Naive thymus-derived CD4-positive, alpha-beta T cell (primary cell): ENCODE data around the gene AFG3L2. TPM values are rescaled to one million over a fixed set of nuclear protein-coding genes. Genes with fewer than 3 reads are reported as not detected.

Experiments used
- ATAC-seq: fragments of 150-1000 bp; cut with Tn5 transposase; 2 replicates; pipeline ENCODE4 v1.10.0; 2021; ENCODE audit warnings: mild to moderate bottlenecking, moderate library complexity
- CTCF ChIA-PET: fragments of 350-600 bp; sonication (Branson Sonifier 250); formaldehyde crosslinking; loops from one replicate; lab custom pipeline; 2021; ENCODE audit warnings: antibody characterized with exemption; lab: Charles Lee
- POLR2A ChIA-PET: fragments of 350-600 bp; sonication (Branson Sonifier 250); formaldehyde crosslinking; loops from one replicate; lab custom pipeline; 2021; ENCODE audit warnings: antibody characterized with exemption, inconsistent platforms; lab: Charles Lee
- DNase-seq, 9 donors: peaks; one replicate each; pipeline versions ENCODE4 v3.0.0 to v3.0.0-alpha.2; 2020 to 2022; ENCODE audit warnings: mixed read lengths in 1 of 9
- H3K27ac ChIP-seq: one replicate; pipeline ENCODE4 v1.7.0; 2013; ENCODE audit warnings: mild to moderate bottlenecking, low read depth, low read length, moderate library complexity
- H3K27me3 ChIP-seq, 2 donors: one replicate each; pipeline ENCODE4 v1.7.0; 2013; ENCODE audit warnings: low read length in 2 of 2, mild to moderate bottlenecking in 2 of 2, moderate library complexity in 2 of 2; ENCODE audit not compliant: control insufficient read depth in 2 of 2, insufficient read depth in 2 of 2
- H3K36me3 ChIP-seq, 3 experiments: 1 replicate in 2 of 3; 2 replicates in 1 of 3; pipeline ENCODE4 v1.7.0; 2013; ENCODE audit warnings: low read length in 3 of 3, mild to moderate bottlenecking in 3 of 3, moderate library complexity in 1 of 3; ENCODE audit not compliant: insufficient read depth in 3 of 3, control insufficient read depth in 2 of 3
- H3K4me1 ChIP-seq, 2 donors: one replicate each; pipeline ENCODE4 v1.7.0; 2013; ENCODE audit warnings: low read length in 2 of 2, mild to moderate bottlenecking in 2 of 2, moderate library complexity in 1 of 2; ENCODE audit not compliant: control insufficient read depth in 2 of 2, insufficient read depth in 2 of 2
- H3K4me3 ChIP-seq: 2 replicates; pipeline ENCODE4 v1.7.0; 2013; ENCODE audit warnings: mild to moderate bottlenecking, low read length
- H3K9me3 ChIP-seq, 3 experiments: 1 replicate in 2 of 3; 2 replicates in 1 of 3; pipeline ENCODE4 v1.7.0; 2013; ENCODE audit warnings: low read length in 3 of 3; ENCODE audit not compliant: control insufficient read depth in 2 of 3
- H3K27ac Mint-ChIP-seq, 9 donors: one replicate each; pipeline ENCODE4 v1.8.0; 2020 to 2022; ENCODE audit warnings: mixed read lengths in 9 of 9, mild to moderate bottlenecking in 8 of 9, moderate library complexity in 5 of 9, inconsistent platforms in 2 of 9
- H3K27me3 Mint-ChIP-seq, 5 donors: one replicate each; pipeline ENCODE4 v1.8.0; 2021 to 2022; ENCODE audit warnings: mixed read lengths in 5 of 5, mild to moderate bottlenecking in 1 of 5
- H3K36me3 Mint-ChIP-seq, 5 donors: one replicate each; pipeline ENCODE4 v1.8.0; 2020 to 2022; ENCODE audit warnings: mixed read lengths in 5 of 5, mild to moderate bottlenecking in 3 of 5, inconsistent platforms in 1 of 5
- H3K4me1 Mint-ChIP-seq, 7 donors: one replicate each; pipeline ENCODE4 v1.8.0; 2020 to 2022; ENCODE audit warnings: mixed read lengths in 7 of 7, mild to moderate bottlenecking in 3 of 7, inconsistent platforms in 1 of 7
- H3K4me3 Mint-ChIP-seq, 10 donors: one replicate each; pipeline ENCODE4 v1.8.0; 2020 to 2022; ENCODE audit warnings: mild to moderate bottlenecking in 10 of 10, mixed read lengths in 10 of 10, moderate library complexity in 6 of 10, inconsistent platforms in 2 of 10
- H3K9me3 Mint-ChIP-seq, 11 donors: one replicate each; pipeline ENCODE4 v1.8.0; 2020 to 2022; ENCODE audit warnings: mixed read lengths in 11 of 11, mild to moderate bottlenecking in 4 of 11, inconsistent platforms in 1 of 11, moderate library complexity in 1 of 11
- intact Hi-C, 2 donors: fragments of 100-400 bp; cut with micrococcal nuclease; formaldehyde crosslinking; loops; one replicate each; pipeline ENCODE4 v1.15.1; 2023
- polyA plus RNA-seq, 2 donors: library from polyadenylated mRNA; unstranded; fragments of 300-500 nt; fragmentation: Illumina TruSeq; gene quantifications; one replicate each; pipeline ENCODE4 v1.2.3, GENCODE V29; 2021
- total RNA-seq, 6 experiments: library from RNA in 5 of 6; stranded (reverse) in 5 of 6; gene quantifications; 1 replicate in 5 of 6; 2 replicates in 1 of 6; pipeline ENCODE4 v1.2.3 and lab custom pipeline; 2021 to 2026

Gene AFG3L2
- total and polyA plus RNA-seq, 7 experiments from 2014 or later, result 26.3 to 42.3 (median 32.0) TPM

- Mint-ChIP-seq H3K27me3 (peaks cover 33 to 46% (median 40%) of the 10 kb centered on the region in 5 donors), H3K9me3 (peaks cover 0 to 3% (median 0%) of the 10 kb centered on the region in 11 donors), H3K4me3 (no peak overlapping the region), H3K4me1 (peaks cover 4 to 12% (median 11%) of the 10 kb centered on the region in 7 donors), H3K36me3 (peaks cover 0 to 4% (median 0%) of the 10 kb centered on the region in 5 donors), H3K27ac (no peak overlapping the region)
- ChIA-PET CTCF (no interaction called here), POLR2A (no interaction called here)
- intact Hi-C loops, result no loop called here
- no peak for DNase-seq
- H3K4me1 ChIP-seq, result peaks cover 0 to 4% of the 10 kb centered on the region in 2 donors
- H3K27ac ChIP-seq, result no peak overlapping the region
- no peaks in the 10 kb centered on the region for H3K27me3 ChIP-seq
- no peaks in the 10 kb centered on the region for H3K36me3 ChIP-seq
- H3K9me3 ChIP-seq, result no peaks in the 10 kb centered on the region
- no peak for ATAC-seq
- H3K4me3 ChIP-seq, result no peak overlapping the region
Observed at GRCh38 chr18:12302391-12303147, 74.5 kb downstream of the AFG3L2 start.

GRCh38 chr18:12301263-12302005 is 75.6 kb downstream of the AFG3L2 start:
- H3K27ac ChIP-seq, result no peak overlapping the region
- ChIA-PET CTCF (no interaction called here), POLR2A (no interaction called here)
- H3K4me3 Mint-ChIP-seq, result no peak overlapping the region
- no peaks in the 10 kb centered on the region for H3K4me1 ChIP-seq
- intact Hi-C loops, result no loop called here
- ATAC-seq, result no peak
- no peak for DNase-seq
- no peaks in the 10 kb centered on the region for H3K36me3 Mint-ChIP-seq
- H3K27me3 Mint-ChIP-seq, result peaks cover 21 to 37% (median 29%) of the 10 kb centered on the region in 5 donors
- no peak overlapping the region for H3K27ac Mint-ChIP-seq
- no peaks in the 10 kb centered on the region for H3K27me3 ChIP-seq
- peaks cover 0 to 1% (median under 1%) of the 10 kb centered on the region in 7 donors for H3K4me1 Mint-ChIP-seq
- H3K9me3 Mint-ChIP-seq, result peaks cover 0 to 5% (median 0%) of the 10 kb centered on the region in 11 donors
- no peaks in the 10 kb centered on the region for H3K9me3 ChIP-seq
- H3K36me3 ChIP-seq, result no peaks in the 10 kb centered on the region
- no peak overlapping the region for H3K4me3 ChIP-seq

GRCh38 chr18:12299862-12300261 is 77.2 kb downstream of the AFG3L2 start:
- ChIA-PET CTCF (no interaction called here), POLR2A (no interaction called here)
- ATAC-seq (no peak), DNase-seq (no peak)
- Histone ChIP-seq H3K36me3 (no peaks in the 10 kb centered on the region), H3K9me3 (no peaks in the 10 kb centered on the region), H3K27me3 (no peaks in the 10 kb centered on the region), H3K4me1 (no peaks in the 10 kb centered on the region), H3K27ac (no peak overlapping the region), H3K4me3 (no peak overlapping the region)
- intact Hi-C loops, result no loop called here
- Mint-ChIP-seq H3K27me3 (peaks cover 14 to 24% (median 15%) of the 10 kb centered on the region in 5 donors), H3K9me3 (peaks cover 0 to 5% (median 0%) of the 10 kb centered on the region in 11 donors), H3K36me3 (no peaks in the 10 kb centered on the region), H3K4me1 (no peaks in the 10 kb centered on the region), H3K27ac (no peak overlapping the region), H3K4me3 (no peak overlapping the region)

- Histone ChIP-seq H3K36me3 (no peaks in the 10 kb centered on the region), H3K27me3 (no peaks in the 10 kb centered on the region), H3K4me3 (no peak overlapping the region), H3K4me1 (no peaks in the 10 kb centered on the region), H3K27ac (no peak overlapping the region), H3K9me3 (no peaks in the 10 kb centered on the region)
- POLR2A ChIA-PET, result no interaction called here
- intact Hi-C loops, result no loop called here
- Mint-ChIP-seq H3K27me3 (peaks cover 14 to 24% (median 22%) of the 10 kb centered on the region in 5 donors), H3K4me1 (no peaks in the 10 kb centered on the region), H3K4me3 (no peak overlapping the region), H3K27ac (no peak overlapping the region), H3K36me3 (no peaks in the 10 kb centered on the region), H3K9me3 (peaks cover 0 to 5% (median 0%) of the 10 kb centered on the region in 11 donors)
- CTCF ChIA-PET, result no interaction called here
- ATAC-seq (no peak), DNase-seq (no peak)
Observed at GRCh38 chr18:12296457-12296856, 80.6 kb downstream of the AFG3L2 start.

- Histone ChIP-seq H3K36me3 (no peaks in the 10 kb centered on the region), H3K27me3 (no peaks in the 10 kb centered on the region), H3K27ac (no peak overlapping the region), H3K4me1 (no peaks in the 10 kb centered on the region), H3K4me3 (no peak overlapping the region), H3K9me3 (no peaks in the 10 kb centered on the region)
- peaks cover 0 to 3% (median 0%) of the 10 kb centered on the region in 11 donors for H3K9me3 Mint-ChIP-seq
- no peak for DNase-seq
- H3K27ac Mint-ChIP-seq, result no peak overlapping the region
- no peak for ATAC-seq
- no peaks in the 10 kb centered on the region for H3K36me3 Mint-ChIP-seq
- intact Hi-C loops, result no loop called here
- H3K4me1 Mint-ChIP-seq, result no peaks in the 10 kb centered on the region
- POLR2A ChIA-PET, result no interaction called here
- no peak overlapping the region for H3K4me3 Mint-ChIP-seq
- H3K27me3 Mint-ChIP-seq, result peaks cover 17 to 27% (median 24%) of the 10 kb centered on the region in 5 donors
- CTCF ChIA-PET, result no interaction called here
Observed at GRCh38 chr18:12296087-12296403, 81.0 kb downstream of the AFG3L2 start.

- H3K36me3 Mint-ChIP-seq, result no peaks in the 10 kb centered on the region
- H3K4me1 Mint-ChIP-seq, result no peaks in the 10 kb centered on the region
- no peaks in the 10 kb centered on the region for H3K36me3 ChIP-seq
- H3K27ac Mint-ChIP-seq, result no peak overlapping the region
- peaks cover 16 to 27% (median 21%) of the 10 kb centered on the region in 5 donors for H3K27me3 Mint-ChIP-seq
- H3K4me3 Mint-ChIP-seq, result no peak overlapping the region
- H3K9me3 ChIP-seq, result no peaks in the 10 kb centered on the region
- intact Hi-C loops, result no loop called here
- no peak for ATAC-seq
- no peak for DNase-seq
- H3K27ac ChIP-seq, result no peak overlapping the region
- ChIA-PET POLR2A (no interaction called here), CTCF (no interaction called here)
- peaks cover 0 to 3% (median 0%) of the 10 kb centered on the region in 11 donors for H3K9me3 Mint-ChIP-seq
- H3K4me3 ChIP-seq, result no peak overlapping the region
- H3K27me3 ChIP-seq, result no peaks in the 10 kb centered on the region
- H3K4me1 ChIP-seq, result no peaks in the 10 kb centered on the region
Observed at GRCh38 chr18:12295389-12296086, 81.5 kb downstream of the AFG3L2 start.
